OCI-M2 (cell line): Measurements from ENCODE around the gene C10orf105.

Experiments used
- DNase-seq: peaks from one replicate; lab custom pipeline; 2025; ENCODE audit not compliant: unreplicated experiment; lab: John Stamatoyannopoulos, UW

Gene C10orf105

GRCh38 chr10:71701496-71702132 is 18.0 kb downstream of the C10orf105 start:
- no peak for DNase-seq

GRCh38 chr10:71700731-71701368 is 18.7 kb downstream of the C10orf105 start:
- no peak for DNase-seq

- no peak for DNase-seq
Observed at GRCh38 chr10:71698737-71699136, 20.8 kb downstream of the C10orf105 start.

- DNase-seq = no peak
Observed at GRCh38 chr10:71697938-71698709, 21.5 kb downstream of the C10orf105 start.

- no peak for DNase-seq
Observed at GRCh38 chr10:71696628-71697326, 22.8 kb downstream of the C10orf105 start.

GRCh38 chr10:71695502-71696476 is 23.8 kb downstream of the C10orf105 start:
- DNase-seq = no peak

- peak; percentile 4 for DNase-seq
Observed at GRCh38 chr10:71694567-71694968, 25.0 kb downstream of the C10orf105 start.

GRCh38 chr10:71694039-71694501 is 25.5 kb downstream of the C10orf105 start:
- DNase-seq = no peak

- no peak for DNase-seq
Observed at GRCh38 chr10:71693377-71693776, 26.2 kb downstream of the C10orf105 start.

- no peak for DNase-seq
Observed at GRCh38 chr10:71692598-71693306, 26.8 kb downstream of the C10orf105 start.

GRCh38 chr10:71691405-71691804 is 28.2 kb downstream of the C10orf105 start:
- DNase-seq = no peak

GRCh38 chr10:71690094-71690720 is 29.4 kb downstream of the C10orf105 start:
- no peak for DNase-seq

- DNase-seq = no peak
Observed at GRCh38 chr10:71688256-71688655, 31.3 kb downstream of the C10orf105 start.

- no peak for DNase-seq
Observed at GRCh38 chr10:71687480-71687879, 32.1 kb downstream of the C10orf105 start.

- no peak for DNase-seq
Observed at GRCh38 chr10:71687077-71687476, 32.5 kb downstream of the C10orf105 start.

- no peak for DNase-seq
Observed at GRCh38 chr10:71685554-71686232, 33.9 kb downstream of the C10orf105 start.

GRCh38 chr10:71684356-71685173 is 35.0 kb downstream of the C10orf105 start:
- DNase-seq = no peak

- DNase-seq = no peak
Observed at GRCh38 chr10:71683301-71683700, 36.3 kb downstream of the C10orf105 start.
